HCT116 (cell line): ENCODE measurements around the gene FAM47E. TPM values are rescaled to one million over a fixed set of nuclear protein-coding genes. Genes with fewer than 3 reads are reported as not detected.

ENCODE experiments used
- ATAC-seq: fragments of 200-7000 bp; cut with Tn5 transposase; 2 replicates; pipeline ENCODE4 v1.9.1; 2020; ENCODE audit warnings: mild to moderate bottlenecking, moderate library complexity
- BruUV-seq: library from RNA; stranded (reverse); fragments of 400-500 nt; replicated peaks from 2 replicates; lab custom pipeline; 2021; lab: Mats Ljungman, UMichigan
- CTCF ChIA-PET: fragments of 300-600 bp; sonication (Branson Sonifier 250); formaldehyde crosslinking; loops from one replicate; lab custom pipeline; 2021; ENCODE audit warnings: antibody characterized with exemption; lab: Charles Lee
- POLR2A ChIA-PET: fragments of 300-600, 350-600 bp; sonication (Branson Sonifier 250); formaldehyde crosslinking; loops from one replicate; lab custom pipeline; 2021; ENCODE audit warnings: antibody characterized with exemption; lab: Charles Lee
- RAD21 ChIA-PET, 2 experiments: fragments of 300-600 bp; sonication (Branson Sonifier 250); formaldehyde crosslinking; loops; one replicate each; lab custom pipeline; 2023; ENCODE audit warnings: low total read pairs in 2 of 2; ENCODE audit not compliant: uncharacterized antibody in 2 of 2, unreplicated experiment in 2 of 2, low non-redundant PET in 1 of 2; lab: Charles Lee
- DNase-seq: peaks from one replicate; pipeline ENCODE4 v3.0.0-alpha.2; 2010; ENCODE audit warnings: low read depth, low spot score
- H2AFZ ChIP-seq: fragments of 200-600 bp; shearing (Covaris generic), sonication (generic); 2 replicates; pipeline ENCODE4 v1.6.1; 2017; ENCODE audit warnings: low read depth, mixed run types, mixed read lengths, antibody characterized with exemption, low read length; ENCODE audit not compliant: poor library complexity, severe bottlenecking
- H3K27ac ChIP-seq: 2 replicates; pipeline ENCODE4 v1.5.1; 2012; ENCODE audit warnings: low read depth, low read length
- H3K27me3 ChIP-seq: fragments of 200-600 bp; sonication (generic); 2 replicates; pipeline ENCODE4 v1.6.1; 2016; ENCODE audit warnings: mixed run types, low read length, mixed read lengths; ENCODE audit not compliant: insufficient read depth
- H3K36me3 ChIP-seq, 2 experiments: fragments of 200-500 bp in 1 of 2; fragments of 200-600 bp in 1 of 2; sonication (Bioruptor generic) in 1 of 2; sonication (generic) in 1 of 2; 2 replicates each; pipeline versions ENCODE4 v1.5.1 to v1.6.1; 2014 to 2016; ENCODE audit warnings: low read length in 2 of 2, inconsistent platforms in 1 of 2, mixed read lengths in 1 of 2, mixed run types in 1 of 2; ENCODE audit not compliant: insufficient read depth in 2 of 2, control insufficient read depth in 1 of 2
- H3K4me1 ChIP-seq, 2 experiments: fragments of 200-600 bp in 1 of 2; sonication (generic) in 1 of 2; 2 replicates each; pipeline versions ENCODE4 v1.5.1 to v1.6.1; 2012 to 2017; ENCODE audit warnings: low read length in 2 of 2, inconsistent platforms in 1 of 2, mild to moderate bottlenecking in 1 of 2, mixed read lengths in 1 of 2, mixed run types in 1 of 2, moderate library complexity in 1 of 2; ENCODE audit not compliant: insufficient read depth in 2 of 2, control insufficient read depth in 1 of 2
- H3K4me2 ChIP-seq: fragments of 200-600 bp; sonication (generic); 2 replicates; pipeline ENCODE4 v1.6.1; 2017; ENCODE audit warnings: mixed run types, low read length, mixed read lengths
- H3K4me3 ChIP-seq, 2 experiments: fragments of 200-600 bp in 1 of 2; sonication (generic) in 1 of 2; replicated peaks in 1 of 2; 2 replicates each; pipeline ENCODE4 v1.5.1; 2011 to 2016; ENCODE audit warnings: low read length in 2 of 2, control low read depth in 1 of 2, low read depth in 1 of 2, mild to moderate bottlenecking in 1 of 2, mixed read lengths in 1 of 2, mixed run types in 1 of 2
- H3K79me2 ChIP-seq: fragments of 200-600 bp; sonication (generic); 2 replicates; pipeline ENCODE4 v1.6.1; 2017; ENCODE audit warnings: mild to moderate bottlenecking, mixed run types, low read length, moderate library complexity, mixed read lengths; ENCODE audit not compliant: insufficient read depth
- H3K9ac ChIP-seq: fragments of 200-600 bp; sonication (generic); 2 replicates; pipeline ENCODE4 v1.6.1; 2016; ENCODE audit warnings: low read length, mixed read lengths
- H3K9me2 ChIP-seq: fragments of 200-600 bp; sonication (generic), shearing (Covaris generic); 2 replicates; pipeline ENCODE4 v1.6.1; 2017; ENCODE audit warnings: mixed run types, mild to moderate bottlenecking, moderate library complexity; ENCODE audit not compliant: insufficient read depth
- H3K9me3 ChIP-seq, 2 experiments: fragments of 200-500 bp in 1 of 2; fragments of 200-600 bp in 1 of 2; sonication (Bioruptor generic) in 1 of 2; sonication (generic) in 1 of 2; 2 replicates each; pipeline ENCODE4 v1.6.1; 2014 to 2017; ENCODE audit warnings: low read length in 2 of 2, mixed read lengths in 2 of 2, inconsistent platforms in 1 of 2, low read depth in 1 of 2, mild to moderate bottlenecking in 1 of 2, mixed run types in 1 of 2, moderate library complexity in 1 of 2; ENCODE audit not compliant: control insufficient read depth in 1 of 2, insufficient read depth in 1 of 2
- H4K20me1 ChIP-seq: fragments of 200-600 bp; sonication (generic), shearing (Covaris generic); 2 replicates; pipeline ENCODE4 v1.6.1; 2017; ENCODE audit warnings: mixed run types, mild to moderate bottlenecking, moderate library complexity; ENCODE audit not compliant: insufficient read depth
- CEBPB ChIP-seq: IDR thresholded peaks from 2 replicates; pipeline ENCODE4 v1.6.1; 2012; ENCODE audit warnings: low read depth
- EGR1 ChIP-seq: IDR thresholded peaks from 2 replicates; pipeline ENCODE4 v1.6.1; 2012; ENCODE audit warnings: low read depth
- ELF1 ChIP-seq: IDR thresholded peaks from 2 replicates; pipeline ENCODE4 v1.6.1; 2012; ENCODE audit warnings: low read depth, borderline replicate concordance
- FOSL1 ChIP-seq: IDR thresholded peaks from 2 replicates; pipeline ENCODE4 v1.6.1; 2012; ENCODE audit warnings: low read depth
- JUND ChIP-seq: IDR thresholded peaks from 2 replicates; pipeline ENCODE4 v1.6.1; 2012
- POLR2A ChIP-seq: IDR thresholded peaks from 2 replicates; pipeline ENCODE4 v1.7.0; 2011; ENCODE audit warnings: borderline replicate concordance; ENCODE audit not compliant: insufficient read depth, insufficient read length; ENCODE audit errors: extremely low read depth
- POLR2AphosphoS5 ChIP-seq: IDR thresholded peaks from 2 replicates; pipeline ENCODE4 v1.6.1; 2011; ENCODE audit warnings: mild to moderate bottlenecking, low read depth, low read length, moderate library complexity
- RAD21 ChIP-seq: IDR thresholded peaks from 2 replicates; pipeline ENCODE4 v1.6.1; 2012; ENCODE audit warnings: low read depth, mild to moderate bottlenecking
- SIN3A ChIP-seq: IDR thresholded peaks from 2 replicates; pipeline ENCODE4 v1.6.1; 2012; ENCODE audit warnings: low read depth
- SP1 ChIP-seq: IDR thresholded peaks from 2 replicates; pipeline ENCODE4 v1.6.1; 2012; ENCODE audit warnings: low read depth
- SRF ChIP-seq: IDR thresholded peaks from 2 replicates; pipeline ENCODE4 v1.6.1; 2012; ENCODE audit warnings: low read depth
- TCF7L2 ChIP-seq: IDR thresholded peaks from 2 replicates; pipeline ENCODE4 v1.7.0; 2011; ENCODE audit warnings: borderline replicate concordance, inconsistent platforms; ENCODE audit not compliant: insufficient read depth, insufficient read length; ENCODE audit errors: extremely low read depth
- YY1 ChIP-seq: IDR thresholded peaks from 2 replicates; pipeline ENCODE4 v1.6.1; 2011; ENCODE audit warnings: low read length, low read depth, moderate library complexity, mild to moderate bottlenecking; ENCODE audit not compliant: insufficient replicate concordance; ENCODE audit errors: extremely low read depth
- ZNF274 ChIP-seq: fragments of 200-500 bp; sonication (Bioruptor generic); IDR thresholded peaks from 2 replicates; pipeline ENCODE4 v1.6.1; 2014; ENCODE audit warnings: mild to moderate bottlenecking, low read depth, low read length, inconsistent platforms
- intact Hi-C: fragments of 100-400 bp; cut with micrococcal nuclease; formaldehyde crosslinking; loops from 2 replicates; pipeline ENCODE4 v1.10.0; 2022
- total RNA-seq: library from RNA; stranded (reverse); gene quantifications from one replicate; pipeline ENCODE4 v1.2.1, GENCODE V29; 2021; ENCODE audit not compliant: unreplicated experiment
- TF ChIP-seq, protein P1 (sequence below): IDR thresholded peaks from 2 replicates; pipeline ENCODE4 v1.6.1; 2012
- TF ChIP-seq, protein P2 (sequence below): IDR thresholded peaks from 2 replicates; pipeline ENCODE4 v1.6.1; 2011; ENCODE audit warnings: mild to moderate bottlenecking, low read length, moderate library complexity; ENCODE audit not compliant: insufficient replicate concordance; ENCODE audit errors: extremely low read depth
- TF ChIP-seq, protein P3 (sequence below): IDR thresholded peaks from 2 replicates; pipeline ENCODE4 v1.6.1; 2012
- TF ChIP-seq, protein P4 (sequence below): IDR thresholded peaks from 2 replicates; pipeline ENCODE4 v1.6.1; 2012; ENCODE audit warnings: low read depth

Gene FAM47E
- total RNA-seq, 1 experiment from 2014 or later = 0.91 TPM

DNA sequence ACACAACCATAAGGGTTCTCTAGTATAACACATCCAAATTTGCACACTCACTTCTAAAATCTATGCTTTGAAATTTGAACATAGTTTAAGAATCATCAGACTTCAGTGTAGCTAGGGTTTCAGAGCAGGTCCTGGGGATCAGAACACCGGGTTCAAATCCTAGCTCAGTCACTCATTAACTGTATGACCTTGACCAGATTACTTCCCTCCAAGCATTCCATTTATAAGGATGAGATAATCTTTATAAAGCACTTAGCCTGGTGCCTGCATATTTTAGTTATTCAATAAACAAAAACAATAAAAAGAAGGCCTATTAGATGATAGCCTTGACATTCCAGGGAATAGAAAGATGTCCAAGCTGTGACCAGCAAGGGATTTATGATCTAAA lies 50.2 kb downstream of the FAM47E start (continued):
- no peak for TF ChIP-seq JUND
- TF ChIP-seq, protein P1, sequence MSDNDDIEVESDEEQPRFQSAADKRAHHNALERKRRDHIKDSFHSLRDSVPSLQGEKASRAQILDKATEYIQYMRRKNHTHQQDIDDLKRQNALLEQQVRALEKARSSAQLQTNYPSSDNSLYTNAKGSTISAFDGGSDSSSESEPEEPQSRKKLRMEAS = no peak
- no peak for TF ChIP-seq SP1
- TF ChIP-seq, protein P2, sequence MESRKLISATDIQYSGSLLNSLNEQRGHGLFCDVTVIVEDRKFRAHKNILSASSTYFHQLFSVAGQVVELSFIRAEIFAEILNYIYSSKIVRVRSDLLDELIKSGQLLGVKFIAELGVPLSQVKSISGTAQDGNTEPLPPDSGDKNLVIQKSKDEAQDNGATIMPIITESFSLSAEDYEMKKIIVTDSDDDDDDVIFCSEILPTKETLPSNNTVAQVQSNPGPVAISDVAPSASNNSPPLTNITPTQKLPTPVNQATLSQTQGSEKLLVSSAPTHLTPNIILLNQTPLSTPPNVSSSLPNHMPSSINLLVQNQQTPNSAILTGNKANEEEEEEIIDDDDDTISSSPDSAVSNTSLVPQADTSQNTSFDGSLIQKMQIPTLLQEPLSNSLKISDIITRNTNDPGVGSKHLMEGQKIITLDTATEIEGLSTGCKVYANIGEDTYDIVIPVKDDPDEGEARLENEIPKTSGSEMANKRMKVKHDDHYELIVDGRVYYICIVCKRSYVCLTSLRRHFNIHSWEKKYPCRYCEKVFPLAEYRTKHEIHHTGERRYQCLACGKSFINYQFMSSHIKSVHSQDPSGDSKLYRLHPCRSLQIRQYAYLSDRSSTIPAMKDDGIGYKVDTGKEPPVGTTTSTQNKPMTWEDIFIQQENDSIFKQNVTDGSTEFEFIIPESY = no peak

DNA sequence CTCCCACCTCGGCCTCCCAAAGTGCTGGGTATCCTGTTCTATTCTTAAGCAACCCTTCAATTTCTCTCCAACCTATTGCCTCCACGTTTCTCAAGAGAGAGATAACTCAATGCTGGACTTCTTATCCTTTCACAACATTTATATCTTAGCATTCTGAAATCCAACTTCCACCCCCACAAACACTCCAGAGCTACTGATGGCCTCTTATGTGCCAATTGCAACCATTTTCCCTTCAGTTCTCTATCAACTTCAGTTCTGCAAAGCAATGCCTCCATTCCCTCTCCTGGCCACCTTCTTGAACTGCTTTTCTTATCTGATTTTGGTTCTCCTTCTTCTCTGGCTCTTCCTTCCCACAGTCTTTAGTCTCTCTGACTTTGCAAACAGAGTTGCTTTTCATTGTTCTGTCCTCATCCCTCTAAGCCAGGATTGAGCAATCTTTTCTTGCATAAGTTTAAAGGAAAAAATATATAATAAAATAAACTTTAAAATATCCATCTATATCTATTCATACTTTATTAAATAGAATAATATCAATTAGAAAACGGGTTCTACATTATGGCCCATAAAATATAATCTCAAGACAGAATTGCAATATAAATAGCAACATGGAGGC lies 51.4 kb downstream of the FAM47E start:
- no TSS peak for BruUV-seq
- intact Hi-C loops = no loop called here
- no peak for TF ChIP-seq FOSL1
- no peak for TF ChIP-seq SRF
- no peak for TF ChIP-seq ELF1
- no peak for TF ChIP-seq TCF7L2
- TF ChIP-seq ZNF274 = no peak
- TF ChIP-seq, protein P3, sequence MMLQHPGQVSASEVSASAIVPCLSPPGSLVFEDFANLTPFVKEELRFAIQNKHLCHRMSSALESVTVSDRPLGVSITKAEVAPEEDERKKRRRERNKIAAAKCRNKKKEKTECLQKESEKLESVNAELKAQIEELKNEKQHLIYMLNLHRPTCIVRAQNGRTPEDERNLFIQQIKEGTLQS = no peak
- no peak for TF ChIP-seq JUND
- TF ChIP-seq, protein P4, sequence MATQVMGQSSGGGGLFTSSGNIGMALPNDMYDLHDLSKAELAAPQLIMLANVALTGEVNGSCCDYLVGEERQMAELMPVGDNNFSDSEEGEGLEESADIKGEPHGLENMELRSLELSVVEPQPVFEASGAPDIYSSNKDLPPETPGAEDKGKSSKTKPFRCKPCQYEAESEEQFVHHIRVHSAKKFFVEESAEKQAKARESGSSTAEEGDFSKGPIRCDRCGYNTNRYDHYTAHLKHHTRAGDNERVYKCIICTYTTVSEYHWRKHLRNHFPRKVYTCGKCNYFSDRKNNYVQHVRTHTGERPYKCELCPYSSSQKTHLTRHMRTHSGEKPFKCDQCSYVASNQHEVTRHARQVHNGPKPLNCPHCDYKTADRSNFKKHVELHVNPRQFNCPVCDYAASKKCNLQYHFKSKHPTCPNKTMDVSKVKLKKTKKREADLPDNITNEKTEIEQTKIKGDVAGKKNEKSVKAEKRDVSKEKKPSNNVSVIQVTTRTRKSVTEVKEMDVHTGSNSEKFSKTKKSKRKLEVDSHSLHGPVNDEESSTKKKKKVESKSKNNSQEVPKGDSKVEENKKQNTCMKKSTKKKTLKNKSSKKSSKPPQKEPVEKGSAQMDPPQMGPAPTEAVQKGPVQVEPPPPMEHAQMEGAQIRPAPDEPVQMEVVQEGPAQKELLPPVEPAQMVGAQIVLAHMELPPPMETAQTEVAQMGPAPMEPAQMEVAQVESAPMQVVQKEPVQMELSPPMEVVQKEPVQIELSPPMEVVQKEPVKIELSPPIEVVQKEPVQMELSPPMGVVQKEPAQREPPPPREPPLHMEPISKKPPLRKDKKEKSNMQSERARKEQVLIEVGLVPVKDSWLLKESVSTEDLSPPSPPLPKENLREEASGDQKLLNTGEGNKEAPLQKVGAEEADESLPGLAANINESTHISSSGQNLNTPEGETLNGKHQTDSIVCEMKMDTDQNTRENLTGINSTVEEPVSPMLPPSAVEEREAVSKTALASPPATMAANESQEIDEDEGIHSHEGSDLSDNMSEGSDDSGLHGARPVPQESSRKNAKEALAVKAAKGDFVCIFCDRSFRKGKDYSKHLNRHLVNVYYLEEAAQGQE = no peak
- no peak for TF ChIP-seq POLR2A
- no peak for TF ChIP-seq SP1
- no peak for TF ChIP-seq SIN3A
- no peak for TF ChIP-seq EGR1
- no peak for TF ChIP-seq YY1
- TF ChIP-seq RAD21 = no peak
- TF ChIP-seq POLR2AphosphoS5 = no peak
- TF ChIP-seq CEBPB = no peak
- RAD21 ChIA-PET = no interaction called here
- Histone ChIP-seq H3K27ac (no peak overlapping the region), H3K4me2 (no peak overlapping the region), H3K9me2 (no peaks in the 10 kb centered on the region), H3K9ac (no peak overlapping the region), H3K4me1 (peaks cover 24 to 44% of the 10 kb centered on the region in 2 experiments), H3K4me3 (no peak overlapping the region), H3K36me3 (no peaks in the 10 kb centered on the region), H3K27me3 (no peaks in the 10 kb centered on the region), H4K20me1 (no peaks in the 10 kb centered on the region), H3K9me3 (peaks cover 0 to 8% of the 10 kb centered on the region in 2 experiments; a peak in 1 of 4 replicates), H3K79me2 (peaks cover 27% of the 10 kb centered on the region), H2AFZ (no peak overlapping the region)
- CTCF ChIA-PET = no interaction called here
- POLR2A ChIA-PET = no interaction called here
- DNase-seq = no peak
- ATAC-seq = no peak
